Measurements from ENCODE around the gene NTN5. TPM values are rescaled to one million over a fixed set of nuclear protein-coding genes. Genes with fewer than 3 reads are reported as not detected.
"Not testable (repeated sequence)": the region's sequence is repeated elsewhere in the genome, so short reads cannot be mapped to it uniquely, and the experiment has no call there.

NTN5 gene
- total RNA-seq, 2 experiments from 2014 or later = 0.16 to 0.53 TPM

GRCh38 chr19:48681127-48681470 is 8.3 kb upstream of the NTN5 start:
- no peak overlapping the region for H2AFZ ChIP-seq (ENCODE audit: low read length)
- no peaks in the 10 kb centered on the region for H3K36me3 ChIP-seq (ENCODE audit: insufficient read depth, low read length)
- intact Hi-C loops (cut with micrococcal nuclease; ENCODE audit: unreplicated experiment) = no loop called here
- no peak overlapping the region for H3K4me2 ChIP-seq (ENCODE audit: low read length)
- no peaks in the 10 kb centered on the region for H4K20me1 ChIP-seq (ENCODE audit: insufficient read depth, low read length)
- H3K4me3 ChIP-seq (ENCODE audit: low read depth, low read length, poor library complexity, severe bottlenecking) = no peak overlapping the region
- CTCF ChIA-PET (ENCODE audit: unreplicated experiment) = no interaction called here
- no TSS peak for BruUV-seq (replicated peaks)
- no peak overlapping the region for H3K27ac ChIP-seq (ENCODE audit: low read depth, low read length, poor library complexity, severe bottlenecking)
- H3K4me1 ChIP-seq (ENCODE audit: insufficient read depth, low read length, poor library complexity, severe bottlenecking) = no peaks in the 10 kb centered on the region
- no peaks in the 10 kb centered on the region for H3K9me3 ChIP-seq (ENCODE audit: low read length)
- TF ChIP-seq CTCF (conservative IDR thresholded peaks at IDR 0.05; ENCODE audit: low read length) (no peak), EZH2phosphoT487 (IDR thresholded peaks at IDR 0.05; ENCODE audit: borderline replicate concordance, low read depth, low read length) (no peak)
- POLR2A ChIA-PET = interaction anchor here (0.6 kb wide), 1 partner anchor 29 kb away, joined by 4 read pairs; no protein-coding TSS in a partner anchor
- H3K79me2 ChIP-seq (ENCODE audit: insufficient read depth, low read depth, low read length) = no peaks in the 10 kb centered on the region
- DNase-seq (ENCODE audit: low spot score) = no peak
- no peaks in the 10 kb centered on the region for H3K9me2 ChIP-seq (ENCODE audit: insufficient read depth, low read length)

- H2AFZ ChIP-seq (ENCODE audit: low read length) = no peak overlapping the region
- no peaks in the 10 kb centered on the region for H3K36me3 ChIP-seq (ENCODE audit: insufficient read depth, low read length)
- no peaks in the 10 kb centered on the region for H3K4me1 ChIP-seq (ENCODE audit: insufficient read depth, low read length, poor library complexity, severe bottlenecking)
- intact Hi-C loops (cut with micrococcal nuclease; ENCODE audit: unreplicated experiment) = no loop called here
- no peak for DNase-seq (ENCODE audit: low spot score)
- BruUV-seq (replicated peaks) = no TSS peak
- TF ChIP-seq CTCF (conservative IDR thresholded peaks at IDR 0.05; ENCODE audit: low read length) (no peak), EZH2phosphoT487 (IDR thresholded peaks at IDR 0.05; ENCODE audit: borderline replicate concordance, low read depth, low read length) (no peak)
- no peaks in the 10 kb centered on the region for H3K9me2 ChIP-seq (ENCODE audit: insufficient read depth, low read length)
- ChIA-PET CTCF (ENCODE audit: unreplicated experiment) (no interaction called here), POLR2A (interaction anchor here (0.6 kb wide), 1 partner anchor 28 kb away, joined by 4 read pairs; no protein-coding TSS in a partner anchor)
- no peaks in the 10 kb centered on the region for H3K79me2 ChIP-seq (ENCODE audit: insufficient read depth, low read depth, low read length)
- H3K4me2 ChIP-seq (ENCODE audit: low read length) = no peak overlapping the region
- no peaks in the 10 kb centered on the region for H3K9me3 ChIP-seq (ENCODE audit: low read length)
- H3K27ac ChIP-seq (ENCODE audit: low read depth, low read length, poor library complexity, severe bottlenecking) = no peak overlapping the region
- H3K4me3 ChIP-seq (ENCODE audit: low read depth, low read length, poor library complexity, severe bottlenecking) = no peak overlapping the region
- no peaks in the 10 kb centered on the region for H4K20me1 ChIP-seq (ENCODE audit: insufficient read depth, low read length)
These were observed 7.8 kb upstream of the NTN5 start for GRCh38 chr19:48680436-48681126.

GRCh38 chr19:48680006-48680405 is 7.2 kb upstream of the NTN5 start:
- H3K79me2 ChIP-seq (ENCODE audit: insufficient read depth, low read depth, low read length); intact Hi-C loops (cut with micrococcal nuclease; ENCODE audit: unreplicated experiment); CTCF ChIA-PET (ENCODE audit: unreplicated experiment); H3K4me1 ChIP-seq (ENCODE audit: insufficient read depth, low read length, poor library complexity, severe bottlenecking); BruUV-seq (replicated peaks); H2AFZ ChIP-seq (ENCODE audit: low read length); POLR2A ChIA-PET; H3K36me3 ChIP-seq (ENCODE audit: insufficient read depth, low read length); H3K27ac ChIP-seq (ENCODE audit: low read depth, low read length, poor library complexity, severe bottlenecking); H3K4me2 ChIP-seq (ENCODE audit: low read length); DNase-seq (ENCODE audit: low spot score); H3K4me3 ChIP-seq (ENCODE audit: low read depth, low read length, poor library complexity, severe bottlenecking); H3K9me3 ChIP-seq (ENCODE audit: low read length); H3K9me2 ChIP-seq (ENCODE audit: insufficient read depth, low read length); H4K20me1 ChIP-seq (ENCODE audit: insufficient read depth, low read length): not testable (repeated sequence)
